Lower lobe of right lung (tissue), 2 donors: Measurements from ENCODE around the gene ITPK1. TPM values are rescaled to one million over a fixed set of nuclear protein-coding genes. Genes with fewer than 3 reads are reported as not detected.
A peak's percentile ranks its signal among the peaks of the same experiment; 100 is the strongest.

Experiments
- ATAC-seq, 2 donors: fragments of 200-7000 bp; cut with Tn5 transposase; one replicate each; pipeline ENCODE4 v1.9.1; 2020 to 2022; ENCODE audit warnings: mild to moderate bottlenecking in 2 of 2, moderate library complexity in 2 of 2
- DNase-seq: peaks from one replicate; pipeline ENCODE4 v3.0.0-alpha.2; 2020
- H3K27ac ChIP-seq: fragments of 200-600 bp; one replicate; pipeline ENCODE4 v1.8.0; 2022
- H3K27me3 ChIP-seq: fragments of 200-600 bp; one replicate; pipeline ENCODE4 v1.8.0; 2022; ENCODE audit warnings: low read depth
- H3K36me3 ChIP-seq: fragments of 200-600 bp; one replicate; pipeline ENCODE4 v1.8.0; 2022; ENCODE audit warnings: mild to moderate bottlenecking
- H3K4me1 ChIP-seq: fragments of 200-600 bp; one replicate; pipeline ENCODE4 v1.8.0; 2022
- H3K4me3 ChIP-seq: fragments of 200-600 bp; one replicate; pipeline ENCODE4 v1.8.0; 2022; ENCODE audit warnings: mild to moderate bottlenecking
- H3K9me3 ChIP-seq: fragments of 200-600 bp; one replicate; pipeline ENCODE4 v1.8.0; 2022
- CTCF ChIP-seq: fragments of 200-600 bp; IDR thresholded peaks from one replicate; pipeline ENCODE4 v1.8.0; 2022; ENCODE audit warnings: antibody characterized with exemption, mild to moderate bottlenecking
- intact Hi-C: fragments of 100-400 bp; cut with DNase I; formaldehyde crosslinking; loops from one replicate; pipeline ENCODE4 v1.11.0; 2022
- total RNA-seq: library from RNA; stranded (reverse); fragmentation: NEBNext Ultra II Directional; extraction: Animal tissue kit (Norgen Biotek cat#: 25700); gene quantifications from one replicate; pipeline ENCODE4 v1.2.1, GENCODE V29; 2021
- donor health status: DM: no; HTN: yes; CAD: no; lungs with severe emphysema.

The ITPK1 gene
- total RNA-seq, 1 donor from 2014 or later = 129 TPM

- DNase-seq (no peak), ATAC-seq (no peak)
- Histone ChIP-seq H3K4me1 (peaks cover 46% of the 10 kb centered on the region), H3K36me3 (no peaks in the 10 kb centered on the region), H3K27me3 (no peaks in the 10 kb centered on the region), H3K4me3 (no peak overlapping the region), H3K9me3 (no peaks in the 10 kb centered on the region), H3K27ac (peak overlapping the region; percentile 11)
- TF ChIP-seq CTCF = no peak
- intact Hi-C loops = no loop called here
Observed at GRCh38 chr14:93008381-93008780, 107.3 kb downstream of the ITPK1 start.

GRCh38 chr14:93007225-93007997, 108.3 kb downstream of the ITPK1 start:
- intact Hi-C loops = no loop called here
- Histone ChIP-seq H3K9me3 (no peaks in the 10 kb centered on the region), H3K36me3 (no peaks in the 10 kb centered on the region), H3K27me3 (no peaks in the 10 kb centered on the region), H3K4me1 (peaks cover 37% of the 10 kb centered on the region), H3K27ac (peak overlapping the region; percentile 11), H3K4me3 (no peak overlapping the region)
- no peak for TF ChIP-seq CTCF
- DNase-seq (peak; percentile 69), ATAC-seq (peak; percentile 52 to 61)

DNA sequence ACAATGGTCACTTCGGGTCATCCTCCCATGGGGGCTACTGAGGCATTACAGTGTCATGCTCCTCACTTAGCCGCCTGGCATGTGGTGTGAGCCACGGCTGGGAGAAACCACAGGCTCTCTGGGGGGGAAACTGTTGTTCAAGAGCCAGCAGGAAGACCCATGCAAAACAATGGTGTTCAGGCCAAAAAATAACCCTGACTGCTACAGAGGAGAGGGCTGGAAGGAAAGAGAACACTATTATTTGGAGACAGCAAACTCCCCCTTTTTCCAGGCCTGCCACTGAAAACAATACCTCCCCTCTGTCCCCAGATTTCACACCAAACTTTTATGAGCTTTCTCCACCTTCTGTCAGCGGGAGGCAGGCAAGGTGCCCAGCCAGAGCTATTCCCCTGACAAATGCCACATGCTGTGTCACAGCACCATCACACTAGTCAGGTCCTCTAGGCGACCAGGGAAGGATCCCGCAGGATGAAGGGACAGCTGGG, 109.1 kb downstream of the ITPK1 start:
- H3K4me3 ChIP-seq = no peak overlapping the region
- peaks cover 37% of the 10 kb centered on the region for H3K4me1 ChIP-seq
- no peaks in the 10 kb centered on the region for H3K27me3 ChIP-seq
- DNase-seq (no peak), ATAC-seq (no peak)
- no peaks in the 10 kb centered on the region for H3K36me3 ChIP-seq
- no peaks in the 10 kb centered on the region for H3K9me3 ChIP-seq
- no peak overlapping the region for H3K27ac ChIP-seq
- TF ChIP-seq CTCF = no peak
- intact Hi-C loops = no loop called here

DNA sequence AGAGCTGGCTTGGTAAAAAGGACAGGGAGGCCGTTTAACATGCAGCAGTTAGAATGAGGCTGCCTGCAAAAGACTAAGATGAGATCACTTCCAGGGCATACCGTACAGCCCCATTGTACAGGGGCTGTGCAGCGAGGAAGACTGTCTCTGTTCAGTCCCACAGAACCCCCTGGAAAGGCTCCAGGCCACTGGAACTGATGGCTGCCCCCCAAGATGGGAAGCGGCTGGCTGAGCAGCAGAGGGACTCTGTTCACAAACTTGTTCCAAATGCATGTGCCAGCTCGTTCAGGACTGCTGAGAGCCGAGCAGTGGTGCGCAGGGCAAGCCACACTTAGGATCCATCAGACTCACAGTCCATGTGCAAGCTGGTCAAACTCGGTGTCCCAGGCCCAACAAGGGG, 109.9 kb downstream of the ITPK1 start:
- no peak for TF ChIP-seq CTCF

GRCh38 chr14:93005135-93005813, 110.5 kb downstream of the ITPK1 start:
- ATAC-seq = no peak
- H3K4me3 ChIP-seq = no peak overlapping the region
- no peak for TF ChIP-seq CTCF
- H3K36me3 ChIP-seq = no peaks in the 10 kb centered on the region
- H3K27me3 ChIP-seq = no peaks in the 10 kb centered on the region
- no peaks in the 10 kb centered on the region for H3K9me3 ChIP-seq
- intact Hi-C loops = no loop called here
- peaks cover 35% of the 10 kb centered on the region for H3K4me1 ChIP-seq
- H3K27ac ChIP-seq = no peak overlapping the region
- DNase-seq = no peak

More for the DNA sequence above, 109.9 kb downstream of the ITPK1 start:
- peaks cover 37% of the 10 kb centered on the region for H3K4me1 ChIP-seq
- ATAC-seq (no peak), DNase-seq (no peak)
- H3K36me3 ChIP-seq = no peaks in the 10 kb centered on the region
- H3K27me3 ChIP-seq = no peaks in the 10 kb centered on the region
- no peak overlapping the region for H3K27ac ChIP-seq
- H3K9me3 ChIP-seq = no peaks in the 10 kb centered on the region
- H3K4me3 ChIP-seq = no peak overlapping the region
- intact Hi-C loops = no loop called here
